ENCODE measurements around the gene CRLF2. TPM values are rescaled to one million over a fixed set of nuclear protein-coding genes. Genes with fewer than 3 reads are reported as not detected.

CRLF2 gene
- total RNA-seq, 1 experiment from 2014 or later, result not detected

GRCh38 chrX:1167918-1168481 is 44.4 kb downstream of the CRLF2 start:
- Mint-ChIP-seq H3K27ac (no peak overlapping the region), H3K4me3 (no peak overlapping the region), H3K9me3 (no peaks in the 10 kb centered on the region), H3K4me1 (peaks cover 56% of the 10 kb centered on the region), H3K27me3 (ENCODE audit: low read depth) (peaks cover 24% of the 10 kb centered on the region), H3K36me3 (peaks cover 7% of the 10 kb centered on the region)
- no peak for TF ChIP-seq ZSCAN18 (CRISPR knock-in tag; IDR thresholded peaks at IDR 0.05)
- TF ChIP-seq ZNF512 (CRISPR knock-in tag; IDR thresholded peaks at IDR 0.05; ENCODE audit: borderline replicate concordance), result peak; percentile 95
- TF ChIP-seq MAX (CRISPR knock-in tag; IDR thresholded peaks at IDR 0.05), result no peak
- no peak for DNase-seq (ENCODE audit: low spot score)
- POLR2A ChIA-PET, result no interaction called here
- CTCF ChIA-PET, result no interaction called here
- ATAC-seq, result no peak

GRCh38 chrX:1167466-1167865 is 45.0 kb downstream of the CRLF2 start:
- DNase-seq (ENCODE audit: low spot score), result no peak
- no peak for ATAC-seq
- ChIA-PET POLR2A (no interaction called here), CTCF (no interaction called here)
- Mint-ChIP-seq H3K4me1 (peaks cover 51% of the 10 kb centered on the region), H3K36me3 (peaks cover 7% of the 10 kb centered on the region), H3K27ac (no peak overlapping the region), H3K4me3 (no peak overlapping the region), H3K27me3 (ENCODE audit: low read depth) (peaks cover 23% of the 10 kb centered on the region), H3K9me3 (no peaks in the 10 kb centered on the region)
- TF ChIP-seq ZNF219 (CRISPR knock-in tag; IDR thresholded peaks at IDR 0.05; ENCODE audit: borderline replicate concordance) (no peak), KAT7 (CRISPR knock-in tag; IDR thresholded peaks at IDR 0.05; ENCODE audit: borderline replicate concordance) (no peak), ZNF671 (CRISPR knock-in tag; IDR thresholded peaks at IDR 0.05) (no peak), NR1H2 (CRISPR knock-in tag; IDR thresholded peaks at IDR 0.05) (no peak), HMGA2 (CRISPR knock-in tag; IDR thresholded peaks at IDR 0.05) (no peak), ELF4 (CRISPR knock-in tag; IDR thresholded peaks at IDR 0.05; ENCODE audit: low read depth) (no peak), CTCF (IDR thresholded peaks at IDR 0.05) (no peak), AR (CRISPR knock-in tag; IDR thresholded peaks at IDR 0.05) (no peak), ZNF532 (CRISPR knock-in tag; IDR thresholded peaks at IDR 0.05; ENCODE audit: borderline replicate concordance) (no peak), NFATC4 (CRISPR knock-in tag; IDR thresholded peaks at IDR 0.05) (no peak), SMAD3 (CRISPR knock-in tag; IDR thresholded peaks at IDR 0.05; ENCODE audit: borderline replicate concordance) (no peak), FOXP4 (CRISPR knock-in tag; IDR thresholded peaks at IDR 0.05) (no peak), E2F4 (CRISPR knock-in tag; IDR thresholded peaks at IDR 0.05; ENCODE audit: borderline replicate concordance, low read depth) (no peak), FOXP1 (CRISPR knock-in tag; IDR thresholded peaks at IDR 0.05; ENCODE audit: borderline replicate concordance) (no peak), NFE2L1 (CRISPR knock-in tag; IDR thresholded peaks at IDR 0.05) (no peak), CBFB (CRISPR knock-in tag; IDR thresholded peaks at IDR 0.05; ENCODE audit: low read depth) (no peak)
